Renal cortical epithelial cell (primary cell): ENCODE data around the gene KCNG2. TPM values are rescaled to one million over a fixed set of nuclear protein-coding genes. Genes with fewer than 3 reads are reported as not detected.

Experiments used
- DNase-seq: peaks from one replicate; pipeline ENCODE4 v3.0.0-alpha.2; 2011; ENCODE audit warnings: low read depth
- total RNA-seq: library from RNA; depleted of rRNA; stranded (reverse); fragments of >200 nt; gene quantifications from 2 replicates; pipeline ENCODE4 v1.2.3, GENCODE V29; 2014

Gene KCNG2
- total RNA-seq, 1 donor from 2014 or later: 0.20 TPM

- no peak for DNase-seq
Measured at GRCh38 chr18:79884294-79884962, 86.7 kb downstream of the KCNG2 start.

DNA sequence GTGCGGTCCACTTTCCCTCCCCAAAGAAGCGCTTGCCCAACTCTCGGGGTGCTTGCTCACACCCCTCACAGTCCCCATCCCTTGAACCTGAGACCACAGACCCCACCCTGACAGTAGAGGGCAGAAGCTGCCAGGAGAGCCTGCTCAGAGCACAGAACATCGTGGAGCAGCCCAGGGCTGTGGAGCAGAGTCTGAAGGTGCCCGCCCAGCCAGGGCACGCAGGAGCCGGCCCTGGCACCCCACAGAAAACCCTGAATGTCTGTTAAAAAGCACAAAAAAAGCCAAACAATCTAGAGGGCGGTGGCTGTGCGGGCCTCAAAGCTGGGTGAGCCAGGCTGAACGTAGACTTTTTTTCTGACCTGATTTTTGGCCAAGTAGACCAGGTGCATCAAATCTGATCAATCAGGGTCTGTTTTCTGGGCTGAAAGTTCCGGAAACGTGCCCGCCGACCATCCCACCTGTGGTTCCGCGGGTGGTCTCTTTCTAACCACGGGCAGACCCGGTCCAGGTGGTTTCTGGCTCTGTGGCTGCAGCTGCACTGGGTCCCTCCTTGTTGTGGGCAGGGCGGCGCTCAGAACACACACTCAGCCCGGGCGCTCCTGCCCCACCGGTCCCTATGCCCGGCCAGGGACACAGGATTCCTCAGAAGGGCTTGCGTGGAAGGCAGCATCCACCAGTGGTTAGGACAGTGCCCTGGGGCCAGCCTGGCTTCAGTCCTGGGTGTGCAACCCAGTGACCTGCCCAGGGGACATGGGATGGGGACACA lies 87.4 kb downstream of the KCNG2 start:
- no peak for DNase-seq

GRCh38 chr18:79887181-79888000 lies 89.7 kb downstream of the KCNG2 start:
- DNase-seq: no peak

DNA sequence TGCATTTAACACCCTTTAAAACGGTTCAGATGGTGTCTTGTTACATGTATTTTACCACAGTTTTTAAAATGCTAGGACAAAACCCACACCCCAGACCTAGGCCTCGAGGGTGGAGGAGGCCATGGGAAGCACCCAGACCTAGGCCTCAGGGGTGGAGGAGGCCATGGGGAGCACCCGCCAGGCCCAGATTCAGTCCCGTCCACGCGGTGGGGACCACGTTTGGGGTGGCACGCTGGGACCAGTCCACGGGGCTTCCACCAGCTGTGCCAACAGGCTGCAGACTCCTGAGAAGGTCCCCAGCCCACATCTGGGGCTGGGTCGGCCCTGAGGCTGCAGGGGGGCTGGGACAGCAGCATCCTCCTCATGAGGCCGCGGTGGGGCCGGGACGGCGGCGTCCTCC lies 90.3 kb downstream of the KCNG2 start:
- DNase-seq: no peak

- no peak for DNase-seq
Measured at GRCh38 chr18:79889569-79889968, 91.8 kb downstream of the KCNG2 start.

DNA sequence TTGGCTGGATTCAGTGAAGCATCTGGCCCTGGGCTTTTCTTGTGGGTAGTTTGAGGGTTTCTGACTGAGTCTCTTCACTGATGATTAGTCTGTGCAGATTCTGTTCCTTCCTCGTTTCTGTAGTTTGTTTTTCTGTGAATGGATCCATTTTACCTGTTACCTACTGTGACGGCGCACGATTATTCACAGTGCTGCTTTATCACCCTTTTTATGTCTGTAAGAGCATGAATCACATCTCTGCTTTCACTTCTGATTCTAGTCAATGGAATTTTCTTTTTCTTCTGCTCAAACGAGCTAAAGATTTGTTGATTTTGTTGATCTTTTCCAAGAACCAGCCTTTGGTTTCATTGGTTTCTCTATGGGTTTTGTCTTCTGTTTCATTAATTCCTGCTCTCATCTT lies 92.9 kb downstream of the KCNG2 start:
- no peak for DNase-seq

GRCh38 chr18:79896738-79897137 lies 99.0 kb downstream of the KCNG2 start:
- no peak for DNase-seq

GRCh38 chr18:79897940-79898625 lies 100.3 kb downstream of the KCNG2 start:
- DNase-seq: no peak

- DNase-seq: no peak
Measured at GRCh38 chr18:79898952-79899608, 101.3 kb downstream of the KCNG2 start.

GRCh38 chr18:79899609-79900445 lies 102.1 kb downstream of the KCNG2 start:
- DNase-seq: no peak

DNA sequence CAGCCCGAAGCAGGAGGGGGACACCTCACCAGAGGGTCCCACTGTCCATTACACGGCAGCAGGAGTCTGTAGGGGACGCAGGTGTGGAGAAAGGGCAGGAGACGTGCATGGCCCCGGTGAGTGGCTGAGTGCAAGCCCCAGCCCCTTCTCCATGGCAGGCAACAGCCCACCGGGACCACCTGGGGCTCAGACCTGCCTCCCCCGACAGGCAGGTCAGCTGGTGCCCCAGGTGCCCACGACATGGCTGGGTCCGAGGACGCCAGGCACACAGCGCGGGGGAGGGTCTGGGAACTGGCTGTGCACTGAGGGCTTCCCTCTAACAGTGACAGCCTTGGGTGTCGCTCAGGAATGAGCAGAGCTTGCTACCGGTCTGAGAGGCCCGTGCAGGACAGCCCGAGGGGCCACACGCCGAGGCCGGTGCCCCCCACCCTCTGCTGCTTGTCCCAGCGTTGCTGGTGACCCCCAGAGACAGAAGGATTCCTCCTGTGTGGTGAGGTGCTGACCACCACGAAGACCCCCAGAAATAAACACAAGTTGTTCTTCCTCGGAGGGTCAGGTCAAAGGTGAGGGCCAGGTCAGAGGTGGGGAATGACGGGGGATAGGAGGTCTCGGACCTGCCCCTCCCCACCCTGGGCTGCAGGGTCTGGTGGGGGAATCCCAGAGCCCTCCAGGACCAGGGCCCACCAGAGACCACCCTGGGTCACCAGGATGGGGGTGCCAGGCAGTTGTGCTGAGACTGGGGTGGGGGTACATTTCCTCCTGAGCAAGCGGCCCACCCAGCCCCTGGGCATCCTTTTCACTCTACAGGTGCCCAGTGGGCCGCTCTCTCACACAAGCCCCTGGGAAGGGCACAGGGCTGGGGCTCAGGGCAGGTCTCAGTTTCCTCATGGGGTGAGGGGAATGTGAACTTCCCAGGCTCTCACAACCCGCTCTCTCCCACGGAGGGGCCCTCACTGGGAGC lies 103.2 kb downstream of the KCNG2 start:
- DNase-seq: no peak

GRCh38 chr18:79901665-79902064 lies 103.9 kb downstream of the KCNG2 start:
- DNase-seq: no peak

DNA sequence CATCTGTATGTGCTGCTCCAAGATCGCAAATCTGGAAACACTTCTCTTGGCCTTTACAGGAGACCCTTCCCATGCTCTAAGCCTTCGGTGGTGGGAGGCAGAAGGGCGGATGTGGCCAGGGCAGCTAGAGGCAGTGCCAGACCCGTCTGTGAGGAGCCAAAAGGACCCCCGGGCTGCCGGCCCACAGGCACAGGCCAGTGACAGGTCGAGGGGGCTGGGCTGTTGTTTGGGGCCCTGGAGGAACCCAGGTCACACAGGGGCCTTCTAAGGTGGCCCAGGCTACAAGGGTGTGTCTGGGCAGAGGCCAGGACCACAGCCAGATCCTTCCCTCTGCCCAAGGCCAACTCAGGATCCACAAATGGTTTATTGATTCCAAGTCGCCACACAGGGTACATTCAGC lies 104.3 kb downstream of the KCNG2 start:
- no peak for DNase-seq

- no peak for DNase-seq
Measured at GRCh38 chr18:79902640-79903039, 104.9 kb downstream of the KCNG2 start.

DNA sequence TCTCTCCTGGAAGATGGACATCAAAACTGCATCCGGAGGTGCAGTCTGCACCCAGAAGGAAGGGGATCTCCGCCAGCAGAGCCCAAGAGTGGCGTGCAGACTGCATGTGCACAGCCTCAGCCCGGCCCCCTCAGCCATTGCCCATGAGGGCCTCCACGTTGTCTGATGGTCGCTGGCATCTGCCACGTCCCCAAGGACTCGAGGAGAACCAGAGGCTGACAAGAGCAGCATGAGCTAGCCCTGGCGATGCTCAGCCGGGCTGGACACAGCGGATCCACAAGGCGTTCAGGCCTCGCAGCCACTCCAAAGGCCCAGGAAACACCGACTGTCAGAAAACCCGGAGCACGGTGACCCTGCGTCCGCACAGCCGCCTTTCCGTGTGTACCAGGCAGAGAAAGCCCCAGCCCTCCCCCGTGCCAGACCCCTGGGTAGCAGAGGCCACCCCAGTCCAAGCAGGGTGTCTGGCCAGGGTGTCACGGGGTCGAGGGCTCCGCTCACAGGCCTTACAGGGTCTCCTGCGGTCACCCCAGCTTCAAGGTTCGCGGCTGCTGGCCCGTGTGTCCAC lies 105.4 kb downstream of the KCNG2 start:
- DNase-seq: no peak

DNA sequence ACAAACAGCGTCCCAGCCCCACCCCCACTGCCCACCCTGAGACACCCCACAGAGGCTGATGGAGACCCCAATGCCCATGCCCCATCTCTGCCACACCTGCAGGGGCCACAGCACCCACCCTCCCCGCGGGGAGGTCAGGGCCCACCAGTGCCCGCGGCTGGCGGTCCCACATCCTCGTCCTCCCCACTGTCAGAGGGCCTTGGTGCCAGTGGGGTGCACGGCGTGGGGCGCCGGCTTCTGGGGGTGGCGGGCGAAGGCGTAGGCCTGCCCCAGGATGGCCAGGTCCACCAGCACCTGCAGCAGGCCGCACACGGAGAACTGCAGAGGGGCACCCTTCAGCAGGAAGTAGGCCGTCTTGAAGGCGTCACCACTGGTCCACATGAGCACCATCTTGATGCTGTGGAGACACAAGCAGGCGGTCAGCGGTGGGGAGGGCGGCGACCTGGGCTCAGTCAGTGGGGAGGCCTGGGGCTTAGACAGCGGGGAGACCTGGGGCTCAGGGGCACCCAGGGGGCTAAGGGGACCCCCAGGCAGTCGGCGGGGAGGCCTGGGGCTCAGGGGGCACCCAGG lies 106.1 kb downstream of the KCNG2 start:
- DNase-seq: no peak

DNA sequence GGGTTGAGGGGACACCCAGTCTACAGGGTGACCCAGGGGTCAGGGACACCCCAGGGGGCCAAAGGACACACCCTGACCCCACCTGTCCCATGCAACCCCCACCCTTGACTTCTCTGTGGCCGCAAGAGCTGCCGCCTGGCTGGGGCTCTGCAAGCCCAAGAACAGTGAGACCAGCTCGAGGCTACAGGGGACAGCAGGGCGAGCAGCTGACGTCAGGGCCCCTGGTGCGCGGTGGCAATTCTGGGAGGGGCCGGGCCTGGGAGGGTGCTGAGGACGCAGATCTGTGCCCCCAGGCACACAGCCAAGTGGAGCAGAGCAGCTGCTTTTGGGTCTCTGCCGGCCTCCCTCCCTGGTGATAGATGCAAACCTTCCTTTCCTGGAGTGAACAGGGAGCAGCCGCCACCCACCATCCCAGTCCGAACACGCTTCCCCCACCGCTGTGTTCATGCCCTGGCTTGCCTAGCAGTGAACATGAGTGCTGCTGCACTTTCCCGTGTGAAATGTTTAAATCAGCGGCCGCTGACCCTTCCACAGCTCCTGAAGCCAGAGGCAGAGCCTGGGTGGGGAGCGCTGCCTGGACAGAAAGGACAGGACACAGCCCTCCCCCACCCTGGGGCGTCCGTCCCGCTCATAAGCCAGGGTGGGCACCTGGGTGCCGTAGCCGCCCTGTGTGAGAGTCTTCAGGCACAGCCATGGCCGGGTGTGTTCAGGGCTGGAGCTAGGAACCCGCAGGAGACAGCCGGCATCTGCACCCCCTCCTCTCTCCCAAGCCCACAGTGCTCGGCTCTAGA lies 106.8 kb downstream of the KCNG2 start:
- DNase-seq: no peak

GRCh38 chr18:79905389-79905911 lies 107.7 kb downstream of the KCNG2 start:
- DNase-seq: peak; percentile 9
